Measurements from ENCODE around the gene NUMB.

DNA sequence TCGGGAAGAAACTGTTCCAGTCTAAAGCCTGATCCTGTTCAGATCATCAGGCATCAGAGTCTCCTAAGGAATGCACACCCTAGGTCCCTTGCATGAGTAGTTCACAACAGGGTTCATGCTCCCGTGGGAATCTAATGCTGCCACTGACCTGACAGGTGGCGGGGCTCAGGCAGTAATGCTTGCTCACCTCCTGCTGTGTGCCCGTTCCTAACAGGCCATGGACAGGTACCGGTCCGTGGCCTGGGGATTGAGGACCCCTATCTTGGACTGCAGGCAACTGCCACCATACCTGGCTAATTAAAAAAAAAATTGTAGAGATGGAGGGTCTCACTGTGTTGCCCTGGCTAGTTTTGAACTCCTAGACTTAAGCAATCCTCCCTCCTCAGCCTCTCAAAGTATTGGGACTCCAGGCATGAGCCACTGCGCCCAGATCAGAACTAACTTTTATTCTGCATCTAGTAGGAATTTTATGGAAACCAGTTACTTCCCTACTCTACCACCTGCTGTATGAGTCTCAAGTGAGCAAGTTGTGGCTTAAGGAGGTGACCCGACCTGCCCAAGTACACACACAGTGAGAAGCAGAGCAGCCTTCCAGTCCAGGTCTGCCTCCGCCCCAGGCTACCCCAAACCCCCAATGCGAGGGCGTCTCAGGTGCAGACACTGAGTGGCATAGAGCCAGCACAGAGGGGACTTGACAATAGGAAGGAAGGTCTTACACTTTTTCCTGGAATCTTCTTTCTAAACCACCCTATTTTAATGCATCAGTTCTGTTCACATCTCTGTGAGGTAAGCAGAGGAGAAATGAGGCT lies 223.6 kb downstream of the NUMB start:
- TF ChIP-seq, protein P1, sequence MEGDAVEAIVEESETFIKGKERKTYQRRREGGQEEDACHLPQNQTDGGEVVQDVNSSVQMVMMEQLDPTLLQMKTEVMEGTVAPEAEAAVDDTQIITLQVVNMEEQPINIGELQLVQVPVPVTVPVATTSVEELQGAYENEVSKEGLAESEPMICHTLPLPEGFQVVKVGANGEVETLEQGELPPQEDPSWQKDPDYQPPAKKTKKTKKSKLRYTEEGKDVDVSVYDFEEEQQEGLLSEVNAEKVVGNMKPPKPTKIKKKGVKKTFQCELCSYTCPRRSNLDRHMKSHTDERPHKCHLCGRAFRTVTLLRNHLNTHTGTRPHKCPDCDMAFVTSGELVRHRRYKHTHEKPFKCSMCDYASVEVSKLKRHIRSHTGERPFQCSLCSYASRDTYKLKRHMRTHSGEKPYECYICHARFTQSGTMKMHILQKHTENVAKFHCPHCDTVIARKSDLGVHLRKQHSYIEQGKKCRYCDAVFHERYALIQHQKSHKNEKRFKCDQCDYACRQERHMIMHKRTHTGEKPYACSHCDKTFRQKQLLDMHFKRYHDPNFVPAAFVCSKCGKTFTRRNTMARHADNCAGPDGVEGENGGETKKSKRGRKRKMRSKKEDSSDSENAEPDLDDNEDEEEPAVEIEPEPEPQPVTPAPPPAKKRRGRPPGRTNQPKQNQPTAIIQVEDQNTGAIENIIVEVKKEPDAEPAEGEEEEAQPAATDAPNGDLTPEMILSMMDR (IDR thresholded peaks at IDR 0.05; ENCODE audit: low read depth, low read length, missing input control), result no peak
- no peak for TF ChIP-seq JUND (IDR thresholded peaks at IDR 0.05)
